ENCODE data around the gene PCK2.
"Not testable (repeated sequence)": the region's sequence is repeated elsewhere in the genome, so short reads cannot be mapped to it uniquely, and the experiment has no call there.

Gene PCK2

GRCh38 chr14:24095271-24096068 is 1.4 kb downstream of the PCK2 start:
- DNase-seq (ENCODE audit: low read depth): no peak

- no peak for DNase-seq (ENCODE audit: low read depth)
Measured at GRCh38 chr14:24096545-24097181, 2.6 kb downstream of the PCK2 start.

- no peak for DNase-seq (ENCODE audit: low read depth)
Measured at GRCh38 chr14:24098229-24098926, 4.3 kb downstream of the PCK2 start.

- no peak for DNase-seq (ENCODE audit: low read depth)
Measured at GRCh38 chr14:24098927-24099813, 5.1 kb downstream of the PCK2 start.

- DNase-seq (ENCODE audit: low read depth): no peak
Measured at GRCh38 chr14:24100197-24100981, 6.3 kb downstream of the PCK2 start.

GRCh38 chr14:24100982-24101494 is 6.9 kb downstream of the PCK2 start:
- no peak for DNase-seq (ENCODE audit: low read depth)

GRCh38 chr14:24102357-24103048 is 8.4 kb downstream of the PCK2 start:
- no peak for DNase-seq (ENCODE audit: low read depth)

GRCh38 chr14:24103451-24103850 is 9.3 kb downstream of the PCK2 start:
- DNase-seq (ENCODE audit: low read depth): no peak

- not testable (repeated sequence) for DNase-seq (ENCODE audit: low read depth)
Measured at GRCh38 chr14:24105609-24106239, 11.6 kb downstream of the PCK2 start.

GRCh38 chr14:24106672-24107271 is 12.7 kb downstream of the PCK2 start:
- no peak for DNase-seq (ENCODE audit: low read depth)

- DNase-seq (ENCODE audit: low read depth): no peak
Measured at GRCh38 chr14:24108336-24108874, 14.3 kb downstream of the PCK2 start.

GRCh38 chr14:24110060-24110459 is 15.9 kb downstream of the PCK2 start:
- DNase-seq (ENCODE audit: low read depth): no peak

- no peak for DNase-seq (ENCODE audit: low read depth)
Measured at GRCh38 chr14:24110523-24110922, 16.4 kb downstream of the PCK2 start.

- DNase-seq (ENCODE audit: low read depth): no peak
Measured at GRCh38 chr14:24113379-24113800, 19.3 kb downstream of the PCK2 start.

GRCh38 chr14:24113801-24114531 is 19.9 kb downstream of the PCK2 start:
- peak; percentile 67 for DNase-seq (ENCODE audit: low read depth)

- peak; percentile 97 for DNase-seq (ENCODE audit: low read depth)
Measured at GRCh38 chr14:24114532-24115421, 20.7 kb downstream of the PCK2 start, which contains the start of the genes DCAF11 and NRL. TSS of gene DCAF11 (plus strand) at chr14:24114777. CDS start at chr14:24115595, 818 bp downstream. TSS of gene NRL (minus strand) at chr14:24114949. CDS start at chr14:24082848, 32,101 bp downstream.

All from T follicular helper cell (primary cell).